Activated B cell treated with CpG ODN at 0.5 μM for 24 hours (primary cell): ENCODE data around the gene VPS13A. TPM values are rescaled to one million over a fixed set of nuclear protein-coding genes. Genes with fewer than 3 reads are reported as not detected.
"Not testable (repeated sequence)": the region's sequence is repeated elsewhere in the genome, so short reads cannot be mapped to it uniquely, and the experiment has no call there.

Experiments used
- ATAC-seq: fragments of 200-7000 bp; cut with Tn5 transposase; one replicate; pipeline ENCODE4 v1.10.0; 2021; ENCODE audit warnings: low read depth, mild to moderate bottlenecking, moderate library complexity
- CTCF ChIA-PET: fragments of 350-600 bp; sonication (Branson Sonifier 250); formaldehyde crosslinking; loops from one replicate; lab custom pipeline; 2021; ENCODE audit warnings: antibody characterized with exemption; lab: Charles Lee
- POLR2A ChIA-PET: fragments of 350-600 bp; sonication (Branson Sonifier 250); formaldehyde crosslinking; loops from one replicate; lab custom pipeline; 2021; ENCODE audit warnings: antibody characterized with exemption; lab: Charles Lee
- DNase-seq: peaks from one replicate; pipeline ENCODE4 v3.0.0; 2022
- H3K27ac Mint-ChIP-seq: one replicate; pipeline ENCODE4 v1.8.0; 2020; ENCODE audit warnings: mixed read lengths
- H3K27me3 Mint-ChIP-seq: one replicate; pipeline ENCODE4 v1.8.0; 2021; ENCODE audit warnings: mixed read lengths
- H3K36me3 Mint-ChIP-seq: one replicate; pipeline ENCODE4 v1.8.0; 2021; ENCODE audit warnings: low read depth, mixed read lengths
- H3K4me1 Mint-ChIP-seq: one replicate; pipeline ENCODE4 v1.8.0; 2021; ENCODE audit warnings: mixed read lengths
- H3K4me3 Mint-ChIP-seq: one replicate; pipeline ENCODE4 v1.8.0; 2020; ENCODE audit warnings: mild to moderate bottlenecking, mixed read lengths
- H3K9me3 Mint-ChIP-seq: one replicate; pipeline ENCODE4 v1.8.0; 2020; ENCODE audit warnings: mixed read lengths
- CTCF ChIP-seq: fragments of 200-600 bp; IDR thresholded peaks from one replicate; pipeline ENCODE4 v1.8.0; 2022; ENCODE audit warnings: antibody characterized with exemption, mild to moderate bottlenecking
- intact Hi-C: fragments of 100-400 bp; cut with micrococcal nuclease; formaldehyde crosslinking; loops from one replicate; pipeline ENCODE4 v1.15.1; 2024
- total RNA-seq: library from RNA; stranded (reverse); gene quantifications from 2 replicates; pipeline ENCODE4 v1.2.3, GENCODE V29; 2022

Gene VPS13A
- total RNA-seq, 1 donor from 2014 or later = 69.8 TPM

- Mint-ChIP-seq H3K4me3 (no peak overlapping the region), H3K9me3 (peaks cover 11% of the 10 kb centered on the region), H3K27ac (no peak overlapping the region), H3K36me3 (peaks cover 52% of the 10 kb centered on the region), H3K4me1 (no peaks in the 10 kb centered on the region), H3K27me3 (no peaks in the 10 kb centered on the region)
- CTCF ChIA-PET = no interaction called here
- ATAC-seq (no peak), DNase-seq (no peak)
- no peak for TF ChIP-seq CTCF
- intact Hi-C loops = no loop called here
- POLR2A ChIA-PET = no interaction called here
Observed at GRCh38 chr9:77257275-77257674, 79.9 kb downstream of the VPS13A start.

GRCh38 chr9:77261605-77262004 is 84.3 kb downstream of the VPS13A start:
- Mint-ChIP-seq H3K27me3 (no peaks in the 10 kb centered on the region), H3K27ac (no peak overlapping the region)
- POLR2A ChIA-PET = no interaction called here

GRCh38 chr9:77267762-77268161 is 90.4 kb downstream of the VPS13A start:
- H3K36me3 Mint-ChIP-seq = peaks cover 67% of the 10 kb centered on the region
- CTCF ChIA-PET, H3K4me1 Mint-ChIP-seq, H3K27me3 Mint-ChIP-seq, H3K27ac Mint-ChIP-seq, ATAC-seq, intact Hi-C loops, POLR2A ChIA-PET, H3K4me3 Mint-ChIP-seq, DNase-seq: not testable (repeated sequence)
- peaks cover 14% of the 10 kb centered on the region for H3K9me3 Mint-ChIP-seq

More at GRCh38 chr9:77261605-77262004, 84.3 kb downstream of the VPS13A start:
- peaks cover 56% of the 10 kb centered on the region for H3K36me3 Mint-ChIP-seq
- TF ChIP-seq CTCF = no peak
- H3K4me3 Mint-ChIP-seq = no peak overlapping the region
- CTCF ChIA-PET = no interaction called here
- peaks cover 14% of the 10 kb centered on the region for H3K9me3 Mint-ChIP-seq
- no peaks in the 10 kb centered on the region for H3K4me1 Mint-ChIP-seq
- DNase-seq (no peak), ATAC-seq (no peak)
- intact Hi-C loops = no loop called here

GRCh38 chr9:77271023-77271690 is 93.8 kb downstream of the VPS13A start:
- DNase-seq (no peak), ATAC-seq (no peak)
- H3K4me1 Mint-ChIP-seq = no peaks in the 10 kb centered on the region
- intact Hi-C loops = no loop called here
- H3K9me3 Mint-ChIP-seq = no peaks in the 10 kb centered on the region
- peaks cover 46% of the 10 kb centered on the region for H3K36me3 Mint-ChIP-seq
- H3K27ac Mint-ChIP-seq = no peak overlapping the region
- no peak overlapping the region for H3K4me3 Mint-ChIP-seq
- POLR2A ChIA-PET = no interaction called here
- TF ChIP-seq CTCF = no peak
- H3K27me3 Mint-ChIP-seq = no peaks in the 10 kb centered on the region
- CTCF ChIA-PET = no interaction called here

- no peak overlapping the region for H3K27ac Mint-ChIP-seq
- no peaks in the 10 kb centered on the region for H3K9me3 Mint-ChIP-seq
- ChIA-PET CTCF (no interaction called here), POLR2A (no interaction called here)
- H3K36me3 Mint-ChIP-seq = peaks cover 40% of the 10 kb centered on the region
- no peak for DNase-seq
- H3K4me3 Mint-ChIP-seq = no peak overlapping the region
- TF ChIP-seq CTCF = no peak
- H3K27me3 Mint-ChIP-seq = no peaks in the 10 kb centered on the region
- ATAC-seq = no peak
- intact Hi-C loops = no loop called here
- no peaks in the 10 kb centered on the region for H3K4me1 Mint-ChIP-seq
Observed at GRCh38 chr9:77276799-77277198, 99.5 kb downstream of the VPS13A start.

- Mint-ChIP-seq H3K36me3 (peaks cover 41% of the 10 kb centered on the region), H3K9me3 (no peaks in the 10 kb centered on the region), H3K27me3 (no peaks in the 10 kb centered on the region), H3K27ac (no peak overlapping the region), H3K4me1 (no peaks in the 10 kb centered on the region), H3K4me3 (no peak overlapping the region)
- ChIA-PET CTCF (no interaction called here), POLR2A (no interaction called here)
- intact Hi-C loops = no loop called here
- no peak for ATAC-seq
- DNase-seq = no peak
- TF ChIP-seq CTCF = no peak
Observed at GRCh38 chr9:77277719-77278118, 100.4 kb downstream of the VPS13A start.
